WI38 (cell line): ENCODE results near the gene CSAD.

Source experiments
- H3K4me3 ChIP-seq: 2 replicates; pipeline ENCODE4 v1.5.1; 2011; ENCODE audit warnings: low read depth, mild to moderate bottlenecking, control low read depth, low read length
- TF ChIP-seq, protein P1 (sequence below): IDR thresholded peaks from 2 replicates; pipeline ENCODE4 v1.5.1; 2012; ENCODE audit warnings: low read depth, mild to moderate bottlenecking, control low read depth, low read length

The CSAD gene

GRCh38 chr12:53176750-53177149 lies 4.0 kb downstream of the CSAD start:
- no peak overlapping the region for H3K4me3 ChIP-seq
- TF ChIP-seq, protein P1, sequence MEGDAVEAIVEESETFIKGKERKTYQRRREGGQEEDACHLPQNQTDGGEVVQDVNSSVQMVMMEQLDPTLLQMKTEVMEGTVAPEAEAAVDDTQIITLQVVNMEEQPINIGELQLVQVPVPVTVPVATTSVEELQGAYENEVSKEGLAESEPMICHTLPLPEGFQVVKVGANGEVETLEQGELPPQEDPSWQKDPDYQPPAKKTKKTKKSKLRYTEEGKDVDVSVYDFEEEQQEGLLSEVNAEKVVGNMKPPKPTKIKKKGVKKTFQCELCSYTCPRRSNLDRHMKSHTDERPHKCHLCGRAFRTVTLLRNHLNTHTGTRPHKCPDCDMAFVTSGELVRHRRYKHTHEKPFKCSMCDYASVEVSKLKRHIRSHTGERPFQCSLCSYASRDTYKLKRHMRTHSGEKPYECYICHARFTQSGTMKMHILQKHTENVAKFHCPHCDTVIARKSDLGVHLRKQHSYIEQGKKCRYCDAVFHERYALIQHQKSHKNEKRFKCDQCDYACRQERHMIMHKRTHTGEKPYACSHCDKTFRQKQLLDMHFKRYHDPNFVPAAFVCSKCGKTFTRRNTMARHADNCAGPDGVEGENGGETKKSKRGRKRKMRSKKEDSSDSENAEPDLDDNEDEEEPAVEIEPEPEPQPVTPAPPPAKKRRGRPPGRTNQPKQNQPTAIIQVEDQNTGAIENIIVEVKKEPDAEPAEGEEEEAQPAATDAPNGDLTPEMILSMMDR, result no peak

- TF ChIP-seq, protein P1, result no peak
- H3K4me3 ChIP-seq, result no peak overlapping the region
Observed at GRCh38 chr12:53174881-53175491, 5.7 kb downstream of the CSAD start.

DNA sequence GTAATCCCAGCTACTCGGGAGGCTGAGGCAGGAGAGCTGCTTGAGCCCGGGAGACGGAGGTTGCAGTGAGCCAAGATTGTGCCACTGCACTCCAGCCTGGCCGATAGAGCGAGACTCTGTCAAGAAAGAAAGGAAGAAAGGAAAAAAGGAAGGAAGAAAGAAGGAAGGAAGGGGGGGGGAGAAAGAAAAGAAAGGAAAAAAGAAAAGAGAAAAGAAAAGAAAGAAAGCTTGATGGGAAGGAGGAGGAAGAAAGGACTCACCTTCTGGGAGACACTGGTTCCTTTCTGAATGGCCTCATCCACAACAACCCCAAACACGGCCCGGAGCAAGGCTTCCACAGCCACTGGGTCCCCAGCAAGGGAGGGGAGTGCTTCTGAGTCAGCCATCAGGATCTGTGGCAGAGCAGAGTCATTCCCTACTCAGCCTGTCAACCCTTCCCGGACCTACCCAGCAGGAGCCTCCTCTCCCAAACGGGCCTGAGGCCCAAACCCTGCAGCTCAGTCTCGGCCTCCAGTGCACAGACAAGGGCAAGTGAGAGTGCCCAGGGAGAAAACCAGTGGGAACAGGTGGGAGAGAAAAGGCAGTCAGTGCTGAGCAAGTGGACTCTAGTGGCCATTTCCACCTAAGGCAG lies 7.5 kb downstream of the CSAD start:
- TF ChIP-seq, protein P1, result no peak
- H3K4me3 ChIP-seq, result no peak overlapping the region

- TF ChIP-seq, protein P1, result no peak
- H3K4me3 ChIP-seq, result no peak overlapping the region
Observed at GRCh38 chr12:53172352-53172751, 8.4 kb downstream of the CSAD start.

- no peak overlapping the region for H3K4me3 ChIP-seq
- TF ChIP-seq, protein P1, result no peak
Observed at GRCh38 chr12:53171725-53172329, 8.9 kb downstream of the CSAD start.

DNA sequence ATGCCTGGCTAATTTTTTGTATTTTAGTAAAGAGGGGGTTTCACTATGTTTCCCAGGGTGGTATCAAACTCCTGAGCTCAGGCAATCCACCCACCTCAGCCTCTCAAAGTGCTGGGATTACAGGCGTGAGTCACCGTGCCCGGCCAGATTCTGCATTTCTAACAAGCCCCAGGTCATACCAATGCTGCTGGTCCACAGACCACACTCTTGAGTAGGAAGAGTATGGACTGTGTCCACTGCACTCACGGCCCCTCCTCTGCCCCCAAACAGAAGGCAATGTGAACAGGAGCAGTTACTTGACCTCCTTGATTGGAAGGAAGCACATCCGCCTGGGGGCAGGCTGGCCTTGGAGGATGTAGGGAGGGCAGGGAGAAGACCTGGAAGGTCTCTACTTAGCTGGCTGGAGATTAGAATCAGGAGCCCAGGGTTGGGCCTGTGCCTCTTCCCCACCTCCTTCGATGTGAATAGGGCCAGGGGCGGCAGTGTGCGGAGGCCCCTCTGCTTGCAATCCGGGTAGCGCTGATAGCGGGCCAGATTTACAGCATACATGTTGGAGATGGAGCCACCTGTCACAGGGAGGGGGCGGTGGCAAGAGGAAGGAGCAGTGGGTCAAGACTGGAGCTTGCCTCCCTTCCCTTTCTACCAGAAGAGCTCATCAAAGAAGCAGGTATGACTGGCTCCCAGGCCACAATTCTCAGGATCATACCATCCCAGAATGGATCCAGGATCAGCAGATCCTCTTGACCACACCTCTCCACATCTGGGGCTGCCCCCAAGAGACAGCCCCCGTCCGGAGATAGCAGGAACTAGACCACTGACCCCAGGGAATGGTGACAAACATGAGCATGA lies 9.6 kb downstream of the CSAD start:
- H3K4me3 ChIP-seq, result no peak overlapping the region
- TF ChIP-seq, protein P1, result no peak
